HCT116 (cell line): ENCODE measurements around the gene POLD1. TPM values are rescaled to one million over a fixed set of nuclear protein-coding genes. Genes with fewer than 3 reads are reported as not detected.

Source experiments
- ATAC-seq: fragments of 200-7000 bp; cut with Tn5 transposase; 2 replicates; pipeline ENCODE4 v1.9.1; 2020; ENCODE audit warnings: mild to moderate bottlenecking, moderate library complexity
- BruUV-seq: library from RNA; stranded (reverse); fragments of 400-500 nt; replicated peaks from 2 replicates; lab custom pipeline; 2021; lab: Mats Ljungman, UMichigan
- CTCF ChIA-PET: fragments of 300-600 bp; sonication (Branson Sonifier 250); formaldehyde crosslinking; loops from one replicate; lab custom pipeline; 2021; ENCODE audit warnings: antibody characterized with exemption; lab: Charles Lee
- POLR2A ChIA-PET: fragments of 300-600, 350-600 bp; sonication (Branson Sonifier 250); formaldehyde crosslinking; loops from one replicate; lab custom pipeline; 2021; ENCODE audit warnings: antibody characterized with exemption; lab: Charles Lee
- RAD21 ChIA-PET, 2 experiments: fragments of 300-600 bp; sonication (Branson Sonifier 250); formaldehyde crosslinking; loops; one replicate each; lab custom pipeline; 2023; ENCODE audit warnings: low total read pairs in 2 of 2; ENCODE audit not compliant: uncharacterized antibody in 2 of 2, unreplicated experiment in 2 of 2, low non-redundant PET in 1 of 2; lab: Charles Lee
- DNase-seq: peaks from one replicate; pipeline ENCODE4 v3.0.0-alpha.2; 2010; ENCODE audit warnings: low read depth, low spot score
- H2AFZ ChIP-seq: fragments of 200-600 bp; shearing (Covaris generic), sonication (generic); 2 replicates; pipeline ENCODE4 v1.6.1; 2017; ENCODE audit warnings: low read depth, mixed run types, mixed read lengths, antibody characterized with exemption, low read length; ENCODE audit not compliant: poor library complexity, severe bottlenecking
- H3K27ac ChIP-seq: 2 replicates; pipeline ENCODE4 v1.5.1; 2012; ENCODE audit warnings: low read depth, low read length
- H3K27me3 ChIP-seq: fragments of 200-600 bp; sonication (generic); 2 replicates; pipeline ENCODE4 v1.6.1; 2016; ENCODE audit warnings: mixed run types, low read length, mixed read lengths; ENCODE audit not compliant: insufficient read depth
- H3K36me3 ChIP-seq, 2 experiments: fragments of 200-500 bp in 1 of 2; fragments of 200-600 bp in 1 of 2; sonication (Bioruptor generic) in 1 of 2; sonication (generic) in 1 of 2; 2 replicates each; pipeline versions ENCODE4 v1.5.1 to v1.6.1; 2014 to 2016; ENCODE audit warnings: low read length in 2 of 2, inconsistent platforms in 1 of 2, mixed read lengths in 1 of 2, mixed run types in 1 of 2; ENCODE audit not compliant: insufficient read depth in 2 of 2, control insufficient read depth in 1 of 2
- H3K4me1 ChIP-seq, 2 experiments: fragments of 200-600 bp in 1 of 2; sonication (generic) in 1 of 2; 2 replicates each; pipeline versions ENCODE4 v1.5.1 to v1.6.1; 2012 to 2017; ENCODE audit warnings: low read length in 2 of 2, inconsistent platforms in 1 of 2, mild to moderate bottlenecking in 1 of 2, mixed read lengths in 1 of 2, mixed run types in 1 of 2, moderate library complexity in 1 of 2; ENCODE audit not compliant: insufficient read depth in 2 of 2, control insufficient read depth in 1 of 2
- H3K4me2 ChIP-seq: fragments of 200-600 bp; sonication (generic); 2 replicates; pipeline ENCODE4 v1.6.1; 2017; ENCODE audit warnings: mixed run types, low read length, mixed read lengths
- H3K4me3 ChIP-seq, 2 experiments: fragments of 200-600 bp in 1 of 2; sonication (generic) in 1 of 2; replicated peaks in 1 of 2; 2 replicates each; pipeline ENCODE4 v1.5.1; 2011 to 2016; ENCODE audit warnings: low read length in 2 of 2, control low read depth in 1 of 2, low read depth in 1 of 2, mild to moderate bottlenecking in 1 of 2, mixed read lengths in 1 of 2, mixed run types in 1 of 2
- H3K79me2 ChIP-seq: fragments of 200-600 bp; sonication (generic); 2 replicates; pipeline ENCODE4 v1.6.1; 2017; ENCODE audit warnings: mild to moderate bottlenecking, mixed run types, low read length, moderate library complexity, mixed read lengths; ENCODE audit not compliant: insufficient read depth
- H3K9ac ChIP-seq: fragments of 200-600 bp; sonication (generic); 2 replicates; pipeline ENCODE4 v1.6.1; 2016; ENCODE audit warnings: low read length, mixed read lengths
- H3K9me2 ChIP-seq: fragments of 200-600 bp; sonication (generic), shearing (Covaris generic); 2 replicates; pipeline ENCODE4 v1.6.1; 2017; ENCODE audit warnings: mixed run types, mild to moderate bottlenecking, moderate library complexity; ENCODE audit not compliant: insufficient read depth
- H3K9me3 ChIP-seq, 2 experiments: fragments of 200-500 bp in 1 of 2; fragments of 200-600 bp in 1 of 2; sonication (Bioruptor generic) in 1 of 2; sonication (generic) in 1 of 2; 2 replicates each; pipeline ENCODE4 v1.6.1; 2014 to 2017; ENCODE audit warnings: low read length in 2 of 2, mixed read lengths in 2 of 2, inconsistent platforms in 1 of 2, low read depth in 1 of 2, mild to moderate bottlenecking in 1 of 2, mixed run types in 1 of 2, moderate library complexity in 1 of 2; ENCODE audit not compliant: control insufficient read depth in 1 of 2, insufficient read depth in 1 of 2
- H4K20me1 ChIP-seq: fragments of 200-600 bp; sonication (generic), shearing (Covaris generic); 2 replicates; pipeline ENCODE4 v1.6.1; 2017; ENCODE audit warnings: mixed run types, mild to moderate bottlenecking, moderate library complexity; ENCODE audit not compliant: insufficient read depth
- CTCF ChIP-seq, 3 experiments: fragments of 200-600 bp in 1 of 3; sonication (generic) in 1 of 3; IDR thresholded peaks in 2 of 3; conservative IDR thresholded peaks in 1 of 3; 2 replicates each; pipeline ENCODE4 v1.5.1; 2012 to 2017; ENCODE audit warnings: low read depth in 2 of 3, low read length in 2 of 3, antibody characterized with exemption in 1 of 3, borderline replicate concordance in 1 of 3, control low read depth in 1 of 3, mild to moderate bottlenecking in 1 of 3, mixed read lengths in 1 of 3, mixed run types in 1 of 3, moderate library complexity in 1 of 3; ENCODE audit not compliant: insufficient read depth in 1 of 3
- ELF1 ChIP-seq: IDR thresholded peaks from 2 replicates; pipeline ENCODE4 v1.6.1; 2012; ENCODE audit warnings: low read depth, borderline replicate concordance
- EZH2 ChIP-seq: fragments of 200-600 bp; sonication (generic); IDR thresholded peaks from 2 replicates; pipeline ENCODE4 v1.6.1; 2017; ENCODE audit warnings: antibody characterized with exemption, mixed run types
- EZH2phosphoT487 ChIP-seq: fragments of 200-600 bp; IDR thresholded peaks from 2 replicates; pipeline ENCODE4 v1.6.1; 2018; ENCODE audit warnings: antibody characterized with exemption, borderline replicate concordance
- FOSL1 ChIP-seq: IDR thresholded peaks from 2 replicates; pipeline ENCODE4 v1.6.1; 2012; ENCODE audit warnings: low read depth
- JUND ChIP-seq: IDR thresholded peaks from 2 replicates; pipeline ENCODE4 v1.6.1; 2012
- POLR2AphosphoS5 ChIP-seq: IDR thresholded peaks from 2 replicates; pipeline ENCODE4 v1.6.1; 2011; ENCODE audit warnings: mild to moderate bottlenecking, low read depth, low read length, moderate library complexity
- RAD21 ChIP-seq: IDR thresholded peaks from 2 replicates; pipeline ENCODE4 v1.6.1; 2012; ENCODE audit warnings: low read depth, mild to moderate bottlenecking
- SP1 ChIP-seq: IDR thresholded peaks from 2 replicates; pipeline ENCODE4 v1.6.1; 2012; ENCODE audit warnings: low read depth
- TCF7L2 ChIP-seq: IDR thresholded peaks from 2 replicates; pipeline ENCODE4 v1.7.0; 2011; ENCODE audit warnings: borderline replicate concordance, inconsistent platforms; ENCODE audit not compliant: insufficient read depth, insufficient read length; ENCODE audit errors: extremely low read depth
- YY1 ChIP-seq: IDR thresholded peaks from 2 replicates; pipeline ENCODE4 v1.6.1; 2011; ENCODE audit warnings: low read length, low read depth, moderate library complexity, mild to moderate bottlenecking; ENCODE audit not compliant: insufficient replicate concordance; ENCODE audit errors: extremely low read depth
- ZBTB33 ChIP-seq: IDR thresholded peaks from 2 replicates; pipeline ENCODE4 v1.6.1; 2011; ENCODE audit warnings: mild to moderate bottlenecking, low read length, moderate library complexity; ENCODE audit not compliant: insufficient replicate concordance; ENCODE audit errors: extremely low read depth
- ZNF274 ChIP-seq: fragments of 200-500 bp; sonication (Bioruptor generic); IDR thresholded peaks from 2 replicates; pipeline ENCODE4 v1.6.1; 2014; ENCODE audit warnings: mild to moderate bottlenecking, low read depth, low read length, inconsistent platforms
- intact Hi-C: fragments of 100-400 bp; cut with micrococcal nuclease; formaldehyde crosslinking; loops from 2 replicates; pipeline ENCODE4 v1.10.0; 2022
- total RNA-seq: library from RNA; stranded (reverse); gene quantifications from one replicate; pipeline ENCODE4 v1.2.1, GENCODE V29; 2021; ENCODE audit not compliant: unreplicated experiment
- TF ChIP-seq, protein P1 (sequence below): IDR thresholded peaks from 2 replicates; pipeline ENCODE4 v1.6.1; 2012; ENCODE audit warnings: low read depth
- TF ChIP-seq, protein P2 (sequence below): IDR thresholded peaks from 2 replicates; pipeline ENCODE4 v1.6.1; 2012

POLD1 gene
- total RNA-seq, 1 experiment from 2014 or later: 122 TPM

- peaks cover 8 to 17% of the 10 kb centered on the region in 2 experiments for H3K36me3 ChIP-seq
- TF ChIP-seq, protein P1, sequence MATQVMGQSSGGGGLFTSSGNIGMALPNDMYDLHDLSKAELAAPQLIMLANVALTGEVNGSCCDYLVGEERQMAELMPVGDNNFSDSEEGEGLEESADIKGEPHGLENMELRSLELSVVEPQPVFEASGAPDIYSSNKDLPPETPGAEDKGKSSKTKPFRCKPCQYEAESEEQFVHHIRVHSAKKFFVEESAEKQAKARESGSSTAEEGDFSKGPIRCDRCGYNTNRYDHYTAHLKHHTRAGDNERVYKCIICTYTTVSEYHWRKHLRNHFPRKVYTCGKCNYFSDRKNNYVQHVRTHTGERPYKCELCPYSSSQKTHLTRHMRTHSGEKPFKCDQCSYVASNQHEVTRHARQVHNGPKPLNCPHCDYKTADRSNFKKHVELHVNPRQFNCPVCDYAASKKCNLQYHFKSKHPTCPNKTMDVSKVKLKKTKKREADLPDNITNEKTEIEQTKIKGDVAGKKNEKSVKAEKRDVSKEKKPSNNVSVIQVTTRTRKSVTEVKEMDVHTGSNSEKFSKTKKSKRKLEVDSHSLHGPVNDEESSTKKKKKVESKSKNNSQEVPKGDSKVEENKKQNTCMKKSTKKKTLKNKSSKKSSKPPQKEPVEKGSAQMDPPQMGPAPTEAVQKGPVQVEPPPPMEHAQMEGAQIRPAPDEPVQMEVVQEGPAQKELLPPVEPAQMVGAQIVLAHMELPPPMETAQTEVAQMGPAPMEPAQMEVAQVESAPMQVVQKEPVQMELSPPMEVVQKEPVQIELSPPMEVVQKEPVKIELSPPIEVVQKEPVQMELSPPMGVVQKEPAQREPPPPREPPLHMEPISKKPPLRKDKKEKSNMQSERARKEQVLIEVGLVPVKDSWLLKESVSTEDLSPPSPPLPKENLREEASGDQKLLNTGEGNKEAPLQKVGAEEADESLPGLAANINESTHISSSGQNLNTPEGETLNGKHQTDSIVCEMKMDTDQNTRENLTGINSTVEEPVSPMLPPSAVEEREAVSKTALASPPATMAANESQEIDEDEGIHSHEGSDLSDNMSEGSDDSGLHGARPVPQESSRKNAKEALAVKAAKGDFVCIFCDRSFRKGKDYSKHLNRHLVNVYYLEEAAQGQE: no peak
- TF ChIP-seq CTCF (IDR thresholded peaks at IDR 0.05 in 2 of 3, conservative IDR thresholded peaks at IDR 0.05 in 1 of 3; ENCODE audit: borderline replicate concordance in 1 of 3, insufficient read depth in 1 of 3, low read depth in 2 of 3, low read length in 2 of 3) (no peak), SP1 (no peak), RAD21 (no peak), FOSL1 (no peak), TCF7L2 (no peak), POLR2AphosphoS5 (no peak), ELF1 (no peak), YY1 (no peak), ZBTB33 (no peak), ZNF274 (no peak), EZH2 (no peak), EZH2phosphoT487 (no peak), JUND (no peak)
- TF ChIP-seq, protein P2, sequence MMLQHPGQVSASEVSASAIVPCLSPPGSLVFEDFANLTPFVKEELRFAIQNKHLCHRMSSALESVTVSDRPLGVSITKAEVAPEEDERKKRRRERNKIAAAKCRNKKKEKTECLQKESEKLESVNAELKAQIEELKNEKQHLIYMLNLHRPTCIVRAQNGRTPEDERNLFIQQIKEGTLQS: no peak
- no peak for ATAC-seq
- H4K20me1 ChIP-seq: no peaks in the 10 kb centered on the region
- H2AFZ ChIP-seq: no peak overlapping the region
- CTCF ChIA-PET: interaction anchor here (1.2 kb wide), 1 partner anchor 45 kb away, joined by 3 read pairs; no protein-coding TSS in a partner anchor
- no peak for DNase-seq
- no peak overlapping the region for H3K9ac ChIP-seq
- H3K27ac ChIP-seq: no peak overlapping the region
- H3K4me3 ChIP-seq: no peak overlapping the region
- RAD21 ChIA-PET: no interaction called here
- POLR2A ChIA-PET: no interaction called here
- intact Hi-C loops: no loop called here
- no peaks in the 10 kb centered on the region for H3K27me3 ChIP-seq
- no peaks in the 10 kb centered on the region for H3K9me2 ChIP-seq
- no peak overlapping the region for H3K4me2 ChIP-seq
- no peaks in the 10 kb centered on the region for H3K4me1 ChIP-seq
- H3K9me3 ChIP-seq: no peaks in the 10 kb centered on the region
- no TSS peak for BruUV-seq
- no peaks in the 10 kb centered on the region for H3K79me2 ChIP-seq
These were observed 29.4 kb downstream of the POLD1 start for GRCh38 chr19:50413531-50413930.
